ENCODE results near the gene HOXA10.

HOXA10 gene

GRCh38 chr7:27128776-27129728, 45.1 kb downstream of the HOXA10 start:
- DNase-seq (ENCODE audit: low read depth) = no peak

GRCh38 chr7:27128034-27128433, 46.1 kb downstream of the HOXA10 start:
- DNase-seq (ENCODE audit: low read depth) = no peak

GRCh38 chr7:27126596-27127327, 47.4 kb downstream of the HOXA10 start:
- no peak for DNase-seq (ENCODE audit: low read depth)

GRCh38 chr7:27125986-27126394, 48.1 kb downstream of the HOXA10 start:
- DNase-seq (ENCODE audit: low read depth) = no peak

- no peak for DNase-seq (ENCODE audit: low read depth)
These were observed 49.0 kb downstream of the HOXA10 start for GRCh38 chr7:27124902-27125689.

- DNase-seq (ENCODE audit: low read depth) = no peak
These were observed 49.8 kb downstream of the HOXA10 start for GRCh38 chr7:27124096-27124901.

GRCh38 chr7:27123477-27124053, 50.6 kb downstream of the HOXA10 start:
- no peak for DNase-seq (ENCODE audit: low read depth)

GRCh38 chr7:27123007-27123476, 51.1 kb downstream of the HOXA10 start:
- DNase-seq (ENCODE audit: low read depth) = no peak

- no peak for DNase-seq (ENCODE audit: low read depth)
These were observed 51.8 kb downstream of the HOXA10 start for GRCh38 chr7:27122077-27122910.

GRCh38 chr7:27121684-27122076, 52.4 kb downstream of the HOXA10 start:
- no peak for DNase-seq (ENCODE audit: low read depth)

All from HS-5 (cell line).